H1 (cell line): ENCODE results near the gene KLF4. TPM values are rescaled to one million over a fixed set of nuclear protein-coding genes. Genes with fewer than 3 reads are reported as not detected.

Source experiments
- CTCF ChIA-PET: fragments of 300-600 bp; sonication (Branson Sonifier 250); formaldehyde crosslinking; loops from one replicate; lab custom pipeline; 2021; ENCODE audit not compliant: partially characterized antibody; lab: Charles Lee
- POLR2A ChIA-PET: fragments of 300-600 bp; sonication (Branson Sonifier 250); formaldehyde crosslinking; loops from one replicate; lab custom pipeline; 2021; ENCODE audit warnings: inconsistent platforms; ENCODE audit not compliant: partially characterized antibody; lab: Charles Lee
- DNase-seq, 2 experiments: peaks; one replicate each; pipeline versions ENCODE4 v3.0.0 to v3.0.0-alpha.2; 2010 to 2022; ENCODE audit warnings: low spot score in 2 of 2, low read depth in 1 of 2, mixed read lengths in 1 of 2
- FAIRE-seq: peaks from 2 replicates; lab custom pipeline; 2011; peaks lifted over from hg19 to GRCh38; lab: Jason Lieb, UNC
- H2AFZ ChIP-seq: 2 replicates; pipeline ENCODE4 v1.8.1; 2012; ENCODE audit warnings: low read length, inconsistent platforms
- H2AK5ac ChIP-seq: 2 replicates; pipeline ENCODE4 v1.6.1; 2013; ENCODE audit warnings: low read depth, low read length
- H2BK120ac ChIP-seq: replicated peaks from 2 replicates; pipeline ENCODE3; 2013; ENCODE audit warnings: low read depth, low read length, inconsistent platforms
- H2BK12ac ChIP-seq: 2 replicates; pipeline ENCODE4 v1.6.1; 2013; ENCODE audit warnings: low read depth, low read length
- H2BK15ac ChIP-seq: 2 replicates; pipeline ENCODE4 v1.6.1; 2013; ENCODE audit warnings: low read length
- H2BK20ac ChIP-seq: 2 replicates; pipeline ENCODE4 v1.6.1; 2013; ENCODE audit warnings: low read length
- H2BK5ac ChIP-seq: 2 replicates; pipeline ENCODE4 v1.6.1; 2013; ENCODE audit warnings: low read depth, low read length
- H3K14ac ChIP-seq: 2 replicates; pipeline ENCODE4 v1.6.1; 2013; ENCODE audit warnings: inconsistent platforms; ENCODE audit not compliant: insufficient read length
- H3K18ac ChIP-seq: 2 replicates; pipeline ENCODE4 v1.6.1; 2013; ENCODE audit warnings: low read length; ENCODE audit errors: extremely low read depth
- H3K23ac ChIP-seq: 2 replicates; pipeline ENCODE4 v1.6.1; 2013; ENCODE audit warnings: inconsistent platforms; ENCODE audit not compliant: insufficient read length
- H3K23me2 ChIP-seq: 2 replicates; pipeline ENCODE4 v1.6.1; 2013; ENCODE audit warnings: low read depth, low read length
- H3K27ac ChIP-seq: 2 replicates; pipeline ENCODE4 v1.6.1; 2011; ENCODE audit warnings: low read depth, low read length, inconsistent platforms
- H3K27me3 ChIP-seq, 4 experiments: replicated peaks in 1 of 4; 1 replicate in 1 of 4; 2 replicates in 3 of 4; pipeline versions ENCODE4 v1.6.1 to v1.8.1; 2011 to 2013; ENCODE audit warnings: low read length in 3 of 4, mild to moderate bottlenecking in 3 of 4, inconsistent platforms in 2 of 4, mixed read lengths in 2 of 4, moderate library complexity in 1 of 4; ENCODE audit not compliant: control insufficient read depth in 3 of 4, insufficient read depth in 3 of 4; ENCODE audit errors: extremely low read depth in 1 of 4
- H3K36me3 ChIP-seq, 4 experiments: 2 replicates each; pipeline versions ENCODE4 v1.6.1 to v1.8.1; 2011 to 2013; ENCODE audit warnings: mild to moderate bottlenecking in 4 of 4, low read length in 3 of 4, moderate library complexity in 2 of 4, control low read depth in 1 of 4, inconsistent platforms in 1 of 4; ENCODE audit not compliant: insufficient read depth in 4 of 4, control insufficient read depth in 2 of 4
- H3K4ac ChIP-seq: replicated peaks from 2 replicates; pipeline ENCODE3; 2013; ENCODE audit warnings: low read length, low read depth, mixed read lengths, inconsistent platforms; ENCODE audit not compliant: insufficient read length
- H3K4me1 ChIP-seq, 4 experiments: replicated peaks in 1 of 4; 1 replicate in 1 of 4; 2 replicates in 3 of 4; pipeline versions ENCODE4 v1.6.1 to v1.8.1; 2011 to 2013; ENCODE audit warnings: low read length in 3 of 4, inconsistent platforms in 2 of 4, mixed read lengths in 1 of 4; ENCODE audit not compliant: insufficient read depth in 4 of 4, control insufficient read depth in 3 of 4
- H3K4me2 ChIP-seq, 2 experiments: 2 replicates each; pipeline versions ENCODE4 v1.6.1 to v1.8.1; 2011 to 2013; ENCODE audit warnings: low read depth in 2 of 2, low read length in 2 of 2, control low read depth in 1 of 2, inconsistent platforms in 1 of 2, mild to moderate bottlenecking in 1 of 2; ENCODE audit not compliant: insufficient read depth in 1 of 2
- H3K4me3 ChIP-seq, 4 experiments: fragments of 200-600, 300-600 bp in 1 of 4; sonication (generic), shearing (Covaris generic), sonication (Bioruptor Twin) in 1 of 4; 2 replicates each; pipeline versions ENCODE4 v1.5.1 to v1.8.1; 2011 to 2016; ENCODE audit warnings: low read length in 4 of 4, low read depth in 3 of 4, control low read depth in 2 of 4, inconsistent platforms in 2 of 4, mild to moderate bottlenecking in 2 of 4, mixed read lengths in 1 of 4, moderate library complexity in 1 of 4; ENCODE audit not compliant: insufficient read depth in 2 of 4; ENCODE audit errors: extremely low read depth in 1 of 4
- H3K56ac ChIP-seq: replicated peaks from 2 replicates; pipeline ENCODE3; 2013; ENCODE audit warnings: low read depth, mild to moderate bottlenecking, mixed read lengths, low read length, inconsistent platforms; ENCODE audit not compliant: insufficient read length
- H3K79me1 ChIP-seq: 2 replicates; pipeline ENCODE4 v1.6.1; 2013; ENCODE audit warnings: low read depth, low read length, control low read depth
- H3K79me2 ChIP-seq, 2 experiments: 2 replicates each; pipeline versions ENCODE4 v1.6.1 to v1.8.1; 2012 to 2013; ENCODE audit warnings: low read length in 2 of 2, mild to moderate bottlenecking in 2 of 2, inconsistent platforms in 1 of 2; ENCODE audit not compliant: insufficient read depth in 2 of 2, control insufficient read depth in 1 of 2
- H3K9ac ChIP-seq, 4 experiments: replicated peaks in 1 of 4; 1 replicate in 1 of 4; 2 replicates in 3 of 4; pipeline versions ENCODE4 v1.6.1 to v1.8.1; 2011 to 2013; ENCODE audit warnings: low read depth in 3 of 4, low read length in 3 of 4, control low read depth in 2 of 4, mild to moderate bottlenecking in 2 of 4, moderate library complexity in 2 of 4, inconsistent platforms in 1 of 4; ENCODE audit errors: extremely low read depth in 1 of 4
- H3K9me3 ChIP-seq, 2 experiments: 2 replicates each; pipeline versions ENCODE4 v1.6.1 to v1.8.1; 2012 to 2013; ENCODE audit warnings: mild to moderate bottlenecking in 2 of 2, moderate library complexity in 2 of 2, control low read depth in 1 of 2, inconsistent platforms in 1 of 2, low read depth in 1 of 2, low read length in 1 of 2, mixed read lengths in 1 of 2; ENCODE audit not compliant: insufficient read depth in 2 of 2
- H4K20me1 ChIP-seq, 2 experiments: replicated peaks in 1 of 2; 2 replicates each; pipeline versions ENCODE3 to v1.8.1; 2011 to 2013; ENCODE audit warnings: inconsistent platforms in 2 of 2, low read length in 2 of 2, mild to moderate bottlenecking in 1 of 2; ENCODE audit not compliant: insufficient read depth in 2 of 2, control insufficient read depth in 1 of 2
- H4K5ac ChIP-seq: 2 replicates; pipeline ENCODE4 v1.6.1; 2013; ENCODE audit warnings: low read length, low read depth, mixed read lengths, inconsistent platforms; ENCODE audit not compliant: insufficient read length
- H4K8ac ChIP-seq: 2 replicates; pipeline ENCODE4 v1.8.0; 2013; ENCODE audit warnings: mild to moderate bottlenecking, moderate library complexity, low read length, inconsistent platforms; ENCODE audit not compliant: insufficient read depth; ENCODE audit errors: extremely low read depth
- H4K91ac ChIP-seq: replicated peaks from 2 replicates; pipeline ENCODE3; 2013; ENCODE audit warnings: low read length, mixed read lengths, inconsistent platforms; ENCODE audit not compliant: insufficient read length
- EGR1 ChIP-seq: IDR thresholded peaks from 2 replicates; pipeline ENCODE4 v1.6.1; 2011; ENCODE audit warnings: low read depth, low read length, borderline replicate concordance
- EZH2 ChIP-seq: fragments of 200-600 bp; sonication (generic); IDR thresholded peaks from 2 replicates; pipeline ENCODE4 v1.7.1; 2012; ENCODE audit warnings: low read depth, mild to moderate bottlenecking, moderate library complexity, low read length, inconsistent platforms; ENCODE audit not compliant: severe bottlenecking
- RAD21 ChIP-seq, 2 experiments: IDR thresholded peaks in 1 of 2; conservative IDR thresholded peaks in 1 of 2; 2 replicates each; pipeline ENCODE4 v1.6.1; 2011; ENCODE audit warnings: low read depth in 2 of 2, low read length in 2 of 2, improper control_type of control experiment in 1 of 2, inconsistent platforms in 1 of 2, mild to moderate bottlenecking in 1 of 2, moderate library complexity in 1 of 2
- RFX5 ChIP-seq: IDR thresholded peaks from 2 replicates; pipeline ENCODE4 v1.6.1; 2011; ENCODE audit warnings: low read depth, low read length, improper control_type of control experiment, borderline replicate concordance
- RXRA ChIP-seq: IDR thresholded peaks from 2 replicates; pipeline ENCODE4 v1.6.1; 2011; ENCODE audit warnings: low read depth, mild to moderate bottlenecking, low read length, moderate library complexity; ENCODE audit not compliant: insufficient read depth
- SIRT6 ChIP-seq: IDR thresholded peaks from one replicate; pipeline ENCODE4 v1.7.1; 2012; ENCODE audit warnings: low read length, inconsistent platforms
- SIX5 ChIP-seq: IDR thresholded peaks from 2 replicates; pipeline ENCODE4 v1.6.1; 2011; ENCODE audit warnings: mild to moderate bottlenecking, low read depth, low read length
- SP4 ChIP-seq: IDR thresholded peaks from 2 replicates; pipeline ENCODE4 v1.6.1; 2012; ENCODE audit warnings: low read length, inconsistent platforms
- SRF ChIP-seq: IDR thresholded peaks from 2 replicates; pipeline ENCODE4 v1.6.1; 2011; ENCODE audit warnings: mild to moderate bottlenecking, low read depth, low read length, moderate library complexity
- TAF7 ChIP-seq: optimal IDR thresholded peaks from 2 replicates; pipeline ENCODE3; 2011; ENCODE audit warnings: low read depth, mild to moderate bottlenecking, inconsistent platforms, low read length, moderate library complexity, borderline replicate concordance
- YY1 ChIP-seq: IDR thresholded peaks from 2 replicates; pipeline ENCODE4 v1.6.1; 2011; ENCODE audit warnings: low read depth, mild to moderate bottlenecking, low read length
- ZNF274 ChIP-seq: IDR thresholded peaks from 2 replicates; pipeline ENCODE4 v1.7.0; 2012; ENCODE audit warnings: low read length, borderline replicate concordance; ENCODE audit errors: extremely low read depth
- WGBS, 2 experiments: shearing (Covaris generic) in 1 of 2; methylation state at CpG; one replicate each; pipeline versions ENCODE4 v1.1.6 to v1.1.7; 2013 to 2015; ENCODE audit warnings: low lambda C conversion rate in 2 of 2, mixed read lengths in 2 of 2, inconsistent platforms in 1 of 2, low coverage in 1 of 2, missing lambda C conversion rate in 1 of 2; ENCODE audit not compliant: insufficient replicate concordance in 2 of 2, insufficient coverage in 1 of 2, insufficient read length in 1 of 2; ENCODE audit errors: extremely low coverage in 1 of 2, missing lambda C conversion rate in 1 of 2; 5-methylcytosine and 5-hydroxymethylcytosine counted together
- polyA plus RNA-seq, 7 experiments: library from polyadenylated mRNA; depleted of rRNA in 3 of 7; stranded (reverse) in 5 of 7; unstranded in 2 of 7; fragments of >200 nt in 5 of 7; fragments of 200-250 nt in 2 of 7; gene quantifications; 1 replicate in 5 of 7; 2 replicates in 1 of 7; 4 replicates in 1 of 7; pipeline versions ENCODE4 v1.2.1 to v1.2.3, GENCODE V29; 2011 to 2013; ENCODE audit warnings: missing spikeins in 2 of 7, mixed read lengths in 2 of 7
- total RNA-seq: library from RNA; stranded (reverse); fragmentation: NEBNext Ultra II Directional; extraction: Animal tissue kit (Norgen Biotek cat#: 25700); gene quantifications from 2 replicates; pipeline ENCODE4 v1.2.1, GENCODE V29; 2021

KLF4 gene
- total and polyA plus RNA-seq, 2 of the 8 experiments (the other 6 are each of a cell fraction or from before 2014, with no cell fraction given): 0.77 to 2.8 TPM

DNA sequence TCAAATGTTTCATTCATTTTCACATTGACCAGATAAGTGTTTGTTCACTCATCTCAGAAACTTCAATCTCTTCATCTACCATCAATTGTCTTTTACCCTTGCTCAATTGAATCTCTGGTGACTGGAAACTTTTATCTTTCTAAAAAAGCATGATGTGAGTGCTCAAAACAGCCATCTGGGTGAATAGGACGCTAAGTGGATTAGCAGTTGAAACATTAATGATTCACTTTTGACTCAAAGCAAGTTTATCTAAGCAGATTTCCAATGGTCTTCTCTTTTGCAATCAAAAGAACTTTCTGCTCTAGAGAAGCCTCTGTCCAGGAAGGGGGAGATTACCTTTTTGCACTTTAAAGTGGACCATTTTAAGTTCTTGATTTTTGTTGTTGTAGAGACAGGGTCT lies 22.2 kb downstream of the KLF4 start:
- H2BK20ac ChIP-seq: no peak overlapping the region
- H3K27me3 ChIP-seq: peaks cover 0 to 19% (median 17%) of the 10 kb centered on the region in 4 experiments; a peak in 6 of 7 replicates
- H3K23me2 ChIP-seq: peaks cover 7% of the 10 kb centered on the region; the same call in 1 of the 2 replicates
- H2BK120ac ChIP-seq: no peak overlapping the region
- H2AFZ ChIP-seq: no peak overlapping the region
- H3K4me3 ChIP-seq: no peak overlapping the region
- WGBS, 2 experiments: 93% methylated on average over 1 of the region's 1 CpG; no CpG with 5 or more reads in 1 of the 2 experiments
- no peak overlapping the region for H2BK12ac ChIP-seq
- no peak overlapping the region for H2AK5ac ChIP-seq
- H2BK5ac ChIP-seq: no peak overlapping the region
- no peaks in the 10 kb centered on the region for H4K20me1 ChIP-seq
- CTCF ChIA-PET: interaction anchor here (0.8 to 2.7 kb wide), 3 partner anchors 23 to 185 kb away, joined by 3 to 23 read pairs (median 3); no protein-coding TSS in a partner anchor
- no peak overlapping the region for H3K23ac ChIP-seq
- peaks cover 0 to 5% (median 5%) of the 10 kb centered on the region in 4 experiments; a peak in 5 of 7 replicates for H3K4me1 ChIP-seq
- FAIRE-seq (no peak), DNase-seq (no peak)
- no peaks in the 10 kb centered on the region for H3K36me3 ChIP-seq
- H4K91ac ChIP-seq: no peak overlapping the region
- H4K8ac ChIP-seq: no peak overlapping the region
- no peak overlapping the region for H3K9ac ChIP-seq
- H3K14ac ChIP-seq: no peak overlapping the region
- no peak overlapping the region for H3K18ac ChIP-seq
- H3K56ac ChIP-seq: no peak overlapping the region
- H4K5ac ChIP-seq: no peak overlapping the region
- H3K79me2 ChIP-seq: no peaks in the 10 kb centered on the region
- H2BK15ac ChIP-seq: no peak overlapping the region
- POLR2A ChIA-PET: no interaction called here
- H3K4me2 ChIP-seq: no peak overlapping the region
- H3K4ac ChIP-seq: no peak overlapping the region
- H3K27ac ChIP-seq: no peak overlapping the region
- H3K9me3 ChIP-seq: no peaks in the 10 kb centered on the region
- TF ChIP-seq SIRT6: no peak
- no peak for TF ChIP-seq RXRA
- TF ChIP-seq SRF: no peak
- TF ChIP-seq EGR1: no peak
- TF ChIP-seq YY1: no peak
- TF ChIP-seq TAF7: no peak
- no peak for TF ChIP-seq ZNF274
- no peak for TF ChIP-seq RAD21 (IDR thresholded peaks at IDR 0.05 in 1 of 2, conservative IDR thresholded peaks at IDR 0.05 in 1 of 2; ENCODE audit: low read depth in 2 of 2, low read length in 2 of 2)
- no peak for TF ChIP-seq SIX5
- no peak for TF ChIP-seq SP4
- no peak for TF ChIP-seq RFX5
- no peak for TF ChIP-seq EZH2
- H3K79me1 ChIP-seq: no peaks in the 10 kb centered on the region
